NCI-H2029 treated with DMSO at 0.1 percent for 48 hours (cell line): ENCODE data around the gene SH3BP5.

Source experiments
- DNase-seq: peaks from one replicate; lab custom pipeline; 2025; lab: John Stamatoyannopoulos, UW

SH3BP5 gene

GRCh38 chr3:15325228-15325627, 7.2 kb downstream of the SH3BP5 start:
- no peak for DNase-seq

- no peak for DNase-seq
Measured at GRCh38 chr3:15324379-15324808, 8.0 kb downstream of the SH3BP5 start.

GRCh38 chr3:15323063-15323462, 9.3 kb downstream of the SH3BP5 start:
- DNase-seq, result no peak

GRCh38 chr3:15321349-15321748, 11.0 kb downstream of the SH3BP5 start:
- no peak for DNase-seq

GRCh38 chr3:15319575-15319974, 12.8 kb downstream of the SH3BP5 start:
- peak; percentile 60 for DNase-seq

GRCh38 chr3:15319136-15319535, 13.2 kb downstream of the SH3BP5 start:
- no peak for DNase-seq

- DNase-seq, result no peak
Measured at GRCh38 chr3:15318661-15319060, 13.7 kb downstream of the SH3BP5 start.

- no peak for DNase-seq
Measured at GRCh38 chr3:15316998-15317435, 15.4 kb downstream of the SH3BP5 start.

GRCh38 chr3:15315003-15315402, 17.4 kb downstream of the SH3BP5 start:
- DNase-seq, result no peak

- DNase-seq, result no peak
Measured at GRCh38 chr3:15314276-15314675, 18.1 kb downstream of the SH3BP5 start.

- DNase-seq, result peak; percentile 99
Measured at GRCh38 chr3:15313461-15313860, 18.9 kb downstream of the SH3BP5 start.

- no peak for DNase-seq
Measured at GRCh38 chr3:15312550-15312949, 19.8 kb downstream of the SH3BP5 start.

GRCh38 chr3:15310491-15311370, 21.7 kb downstream of the SH3BP5 start:
- DNase-seq, result peak; percentile 94

- DNase-seq, result peak; percentile 35
Measured at GRCh38 chr3:15309662-15310335, 22.6 kb downstream of the SH3BP5 start.

- DNase-seq, result no peak
Measured at GRCh38 chr3:15307580-15307979, 24.8 kb downstream of the SH3BP5 start.

- no peak for DNase-seq
Measured at GRCh38 chr3:15306979-15307359, 25.4 kb downstream of the SH3BP5 start.

GRCh38 chr3:15305359-15305844, 27.0 kb downstream of the SH3BP5 start:
- no peak for DNase-seq

GRCh38 chr3:15303728-15304127, 28.7 kb downstream of the SH3BP5 start:
- DNase-seq, result no peak

GRCh38 chr3:15303216-15303615, 29.2 kb downstream of the SH3BP5 start:
- no peak for DNase-seq

- DNase-seq, result no peak
Measured at GRCh38 chr3:15301761-15302160, 30.6 kb downstream of the SH3BP5 start.

GRCh38 chr3:15300323-15301078, 31.9 kb downstream of the SH3BP5 start:
- DNase-seq, result no peak

- no peak for DNase-seq
Measured at GRCh38 chr3:15299036-15299435, 33.4 kb downstream of the SH3BP5 start.
